Neural progenitor cell (in vitro differentiated cells): Measurements from ENCODE around the gene TSHZ2.

Source experiments
- EZH2 ChIP-seq: fragments of 200-600 bp; sonication (generic); IDR thresholded peaks from 2 replicates; pipeline ENCODE4 v1.6.1; 2017; ENCODE audit warnings: antibody characterized with exemption, mild to moderate bottlenecking, moderate library complexity
- EZH2phosphoT487 ChIP-seq: fragments of 200-600 bp; sonication (generic); IDR thresholded peaks from 2 replicates; pipeline ENCODE4 v1.6.1; 2017; ENCODE audit warnings: antibody characterized with exemption
- TF ChIP-seq, protein P1 (sequence below): fragments of 200-600 bp; sonication (generic); IDR thresholded peaks from 2 replicates; pipeline ENCODE4 v1.5.1; 2017; ENCODE audit warnings: antibody characterized with exemption, mild to moderate bottlenecking

DNA sequence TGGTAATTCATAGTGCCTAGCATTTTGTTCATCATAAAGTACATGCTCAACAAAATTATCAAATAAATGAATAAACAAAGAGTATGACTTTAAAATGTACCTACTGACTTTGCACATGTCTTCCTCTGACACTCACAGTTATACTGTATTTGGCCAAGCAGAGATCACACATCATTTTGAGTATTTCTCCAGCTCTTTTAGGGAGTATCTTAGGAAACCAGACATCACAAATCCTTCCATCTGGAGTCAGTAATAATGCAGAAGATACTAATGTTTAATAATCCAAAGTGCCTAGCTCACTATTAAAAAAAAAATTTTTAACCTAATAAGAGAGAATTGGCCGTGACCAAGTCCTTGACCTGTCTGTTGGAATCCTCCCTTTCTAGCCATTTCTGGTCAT is 466.9 kb downstream of the TSHZ2 start:
- TF ChIP-seq, protein P1, sequence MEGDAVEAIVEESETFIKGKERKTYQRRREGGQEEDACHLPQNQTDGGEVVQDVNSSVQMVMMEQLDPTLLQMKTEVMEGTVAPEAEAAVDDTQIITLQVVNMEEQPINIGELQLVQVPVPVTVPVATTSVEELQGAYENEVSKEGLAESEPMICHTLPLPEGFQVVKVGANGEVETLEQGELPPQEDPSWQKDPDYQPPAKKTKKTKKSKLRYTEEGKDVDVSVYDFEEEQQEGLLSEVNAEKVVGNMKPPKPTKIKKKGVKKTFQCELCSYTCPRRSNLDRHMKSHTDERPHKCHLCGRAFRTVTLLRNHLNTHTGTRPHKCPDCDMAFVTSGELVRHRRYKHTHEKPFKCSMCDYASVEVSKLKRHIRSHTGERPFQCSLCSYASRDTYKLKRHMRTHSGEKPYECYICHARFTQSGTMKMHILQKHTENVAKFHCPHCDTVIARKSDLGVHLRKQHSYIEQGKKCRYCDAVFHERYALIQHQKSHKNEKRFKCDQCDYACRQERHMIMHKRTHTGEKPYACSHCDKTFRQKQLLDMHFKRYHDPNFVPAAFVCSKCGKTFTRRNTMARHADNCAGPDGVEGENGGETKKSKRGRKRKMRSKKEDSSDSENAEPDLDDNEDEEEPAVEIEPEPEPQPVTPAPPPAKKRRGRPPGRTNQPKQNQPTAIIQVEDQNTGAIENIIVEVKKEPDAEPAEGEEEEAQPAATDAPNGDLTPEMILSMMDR: no peak
- TF ChIP-seq EZH2 (no peak), EZH2phosphoT487 (no peak)
